H9 (cell line): Measurements from ENCODE around the gene USP47. TPM values are rescaled to one million over a fixed set of nuclear protein-coding genes. Genes with fewer than 3 reads are reported as not detected.

Source experiments
- DNase-seq: peaks from one replicate; pipeline ENCODE4 v3.0.0-alpha.2; 2017
- H2AFZ ChIP-seq: one replicate; pipeline ENCODE4 v1.6.1; 2013; ENCODE audit warnings: mild to moderate bottlenecking, low read length, control low read depth, moderate library complexity
- H2AK5ac ChIP-seq: 2 replicates; pipeline ENCODE4 v1.6.1; 2013; ENCODE audit warnings: low read length, control low read depth, mixed read lengths; ENCODE audit not compliant: insufficient read length
- H2BK120ac ChIP-seq: one replicate; pipeline ENCODE4 v1.6.1; 2013; ENCODE audit warnings: low read depth, mild to moderate bottlenecking, low read length, control low read depth, inconsistent platforms; ENCODE audit not compliant: poor library complexity, severe bottlenecking
- H2BK12ac ChIP-seq: 2 replicates; pipeline ENCODE4 v1.6.1; 2013; ENCODE audit warnings: low read length, control low read depth, mixed read lengths, low read depth; ENCODE audit not compliant: insufficient read length
- H2BK15ac ChIP-seq: 2 replicates; pipeline ENCODE4 v1.6.1; 2013; ENCODE audit warnings: low read depth, low read length, control low read depth
- H2BK20ac ChIP-seq: one replicate; pipeline ENCODE4 v1.6.1; 2013; ENCODE audit warnings: low read depth, mild to moderate bottlenecking, low read length, control low read depth, inconsistent platforms; ENCODE audit not compliant: poor library complexity, severe bottlenecking
- H2BK5ac ChIP-seq: 2 replicates; pipeline ENCODE4 v1.6.1; 2013; ENCODE audit warnings: low read length, control low read depth, mixed read lengths; ENCODE audit not compliant: insufficient read length
- H3K14ac ChIP-seq: 2 replicates; pipeline ENCODE4 v1.6.1; 2013; ENCODE audit warnings: low read length, control low read depth; ENCODE audit not compliant: insufficient read depth
- H3K18ac ChIP-seq: 2 replicates; pipeline ENCODE4 v1.6.1; 2013; ENCODE audit warnings: low read depth, mild to moderate bottlenecking, mixed read lengths, low read length, control low read depth; ENCODE audit not compliant: insufficient read length
- H3K23ac ChIP-seq: 2 replicates; pipeline ENCODE4 v1.6.1; 2013; ENCODE audit warnings: low read length, control low read depth, mixed read lengths, low read depth; ENCODE audit not compliant: insufficient read length
- H3K23me2 ChIP-seq: 2 replicates; pipeline ENCODE4 v1.6.1; 2013; ENCODE audit warnings: low read depth, mild to moderate bottlenecking, mixed read lengths, low read length, control low read depth; ENCODE audit not compliant: insufficient read length, poor library complexity, severe bottlenecking
- H3K27ac ChIP-seq: 2 replicates; pipeline ENCODE4 v1.5.1; 2013; ENCODE audit warnings: low read length, control low read depth, mixed read lengths, low read depth; ENCODE audit not compliant: insufficient read length
- H3K27me3 ChIP-seq: 2 replicates; pipeline ENCODE4 v1.6.1; 2013; ENCODE audit warnings: low read length, control low read depth, inconsistent platforms; ENCODE audit not compliant: insufficient read depth
- H3K4ac ChIP-seq: 2 replicates; pipeline ENCODE4 v1.6.1; 2013; ENCODE audit warnings: low read depth, mild to moderate bottlenecking, control low read depth, inconsistent platforms, low read length, moderate library complexity
- H3K4me1 ChIP-seq: 2 replicates; pipeline ENCODE4 v1.6.1; 2013; ENCODE audit warnings: low read length, control low read depth, inconsistent platforms; ENCODE audit not compliant: insufficient read depth
- H3K4me2 ChIP-seq: 2 replicates; pipeline ENCODE4 v1.6.1; 2013; ENCODE audit warnings: low read length, control low read depth, mixed read lengths; ENCODE audit not compliant: insufficient read length, insufficient read depth
- H3K56ac ChIP-seq: 2 replicates; pipeline ENCODE4 v1.6.1; 2013; ENCODE audit warnings: low read depth, mild to moderate bottlenecking, mixed read lengths, low read length, control low read depth; ENCODE audit not compliant: insufficient read length
- H3K79me1 ChIP-seq: 2 replicates; pipeline ENCODE4 v1.6.1; 2013; ENCODE audit warnings: low read depth, mild to moderate bottlenecking, moderate library complexity, low read length, control low read depth, inconsistent platforms; ENCODE audit not compliant: insufficient read depth, poor library complexity, severe bottlenecking
- H3K79me2 ChIP-seq: 2 replicates; pipeline ENCODE4 v1.6.1; 2013; ENCODE audit warnings: low read length, control low read depth, inconsistent platforms; ENCODE audit not compliant: insufficient read depth
- H3K9ac ChIP-seq: 2 replicates; pipeline ENCODE4 v1.6.1; 2013; ENCODE audit warnings: low read length, control low read depth, mixed read lengths; ENCODE audit not compliant: insufficient read length; ENCODE audit errors: extremely low read depth
- H3K9me3 ChIP-seq: one replicate; pipeline ENCODE4 v1.6.1; 2013; ENCODE audit warnings: low read depth, low read length, inconsistent platforms; ENCODE audit not compliant: control insufficient read depth
- H3T11ph ChIP-seq: one replicate; pipeline ENCODE4 v1.6.1; 2013; ENCODE audit warnings: mild to moderate bottlenecking, low read length, control low read depth, inconsistent platforms
- H4K20me1 ChIP-seq: one replicate; pipeline ENCODE4 v1.6.1; 2013; ENCODE audit not compliant: control insufficient read depth, insufficient read length, insufficient read depth
- H4K5ac ChIP-seq: 2 replicates; pipeline ENCODE4 v1.6.1; 2013; ENCODE audit warnings: low read depth, mild to moderate bottlenecking, mixed read lengths, low read length, control low read depth; ENCODE audit not compliant: insufficient read length
- H4K8ac ChIP-seq: replicated peaks from 2 replicates; pipeline ENCODE4 v1.6.1; 2013; ENCODE audit warnings: low read length, control low read depth, mixed read lengths, low read depth; ENCODE audit not compliant: insufficient read length
- H4K91ac ChIP-seq: 2 replicates; pipeline ENCODE4 v1.6.1; 2013; ENCODE audit warnings: low read depth, mild to moderate bottlenecking, moderate library complexity, mixed read lengths, low read length, control low read depth; ENCODE audit not compliant: insufficient read length
- H3K27ac Mint-ChIP-seq, 3 experiments: 2 replicates in 2 of 3; 3 replicates in 1 of 3; pipeline ENCODE4 v1.8.0; 2020 to 2021; ENCODE audit warnings: mixed read lengths in 3 of 3, mild to moderate bottlenecking in 1 of 3, moderate library complexity in 1 of 3
- H3K27me3 Mint-ChIP-seq: 2 replicates; pipeline ENCODE4 v1.8.0; 2021; ENCODE audit warnings: low read depth, mild to moderate bottlenecking, moderate library complexity, mixed read lengths
- H3K36me3 Mint-ChIP-seq, 3 experiments: 2 replicates in 2 of 3; 3 replicates in 1 of 3; pipeline ENCODE4 v1.8.0; 2020 to 2021; ENCODE audit warnings: low read depth in 3 of 3, mixed read lengths in 3 of 3; ENCODE audit not compliant: insufficient read depth in 1 of 3
- H3K4me1 Mint-ChIP-seq, 2 experiments: 2 replicates each; pipeline ENCODE4 v1.8.0; 2020; ENCODE audit warnings: mixed read lengths in 2 of 2
- H3K4me3 Mint-ChIP-seq, 2 experiments: 2 replicates in 1 of 2; 3 replicates in 1 of 2; pipeline ENCODE4 v1.8.0; 2020 to 2021; ENCODE audit warnings: mild to moderate bottlenecking in 2 of 2, mixed read lengths in 2 of 2, moderate library complexity in 1 of 2
- H3K9me3 Mint-ChIP-seq, 2 experiments: 2 replicates in 1 of 2; 3 replicates in 1 of 2; pipeline ENCODE4 v1.8.0; 2020; ENCODE audit warnings: mild to moderate bottlenecking in 2 of 2, mixed read lengths in 2 of 2, moderate library complexity in 1 of 2
- WGBS: extraction: QIAGEN DNeasy Blood & Tissue Kit; methylation state at CpG from one replicate; pipeline ENCODE4 v1.1.7; 2013; ENCODE audit warnings: missing lambda C conversion rate, low lambda C conversion rate, mixed read lengths; ENCODE audit not compliant: insufficient read length; ENCODE audit errors: extremely low coverage; 5-methylcytosine and 5-hydroxymethylcytosine counted together
- total RNA-seq: library from RNA; stranded (reverse); gene quantifications from 2 replicates; pipeline ENCODE4 v1.2.1, GENCODE V29; 2021
- TF ChIP-seq, protein P1 (sequence below): fragments of 200-600 bp; sonication (generic); conservative IDR thresholded peaks from 3 replicates; pipeline ENCODE4 v1.8.0; 2021; ENCODE audit warnings: antibody characterized with exemption, mild to moderate bottlenecking

USP47 gene
- total RNA-seq, 1 experiment from 2014 or later: 26.7 TPM

DNA sequence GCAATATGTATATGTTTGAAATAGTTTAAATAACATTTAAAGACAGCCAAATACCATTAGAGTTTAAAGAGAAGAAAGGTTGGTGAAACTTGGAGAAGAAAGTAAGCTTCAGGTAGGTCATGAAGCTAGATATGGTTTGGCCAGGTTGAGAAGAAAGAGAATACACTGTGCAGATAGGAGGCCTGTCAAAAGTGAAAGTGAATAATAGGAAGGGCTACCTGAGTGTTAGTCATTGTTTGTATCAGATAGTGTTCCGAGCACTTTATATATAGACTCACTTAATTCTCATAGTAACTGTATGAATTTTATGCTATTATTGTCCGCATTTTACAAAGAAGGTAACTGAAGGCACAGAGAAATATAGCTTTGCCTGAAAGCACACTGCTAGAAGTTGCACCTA, 56.9 kb downstream of the USP47 start:
- H3K36me3 Mint-ChIP-seq: peaks cover 0 to 4% (median 0%) of the 10 kb centered on the region in 3 experiments; a peak in 2 of 7 replicates

More for the DNA sequence above, 56.9 kb downstream of the USP47 start:
- Histone ChIP-seq H4K91ac (no peak overlapping the region), H2BK15ac (no peak overlapping the region), H3K4ac (no peak overlapping the region), H2BK120ac (no peak overlapping the region), H4K20me1 (no peaks in the 10 kb centered on the region), H3K23ac (no peak overlapping the region), H4K8ac (no peak overlapping the region), H3K79me2 (no peaks in the 10 kb centered on the region), H3T11ph (no peak overlapping the region), H2AFZ (no peak overlapping the region), H3K9ac (no peak overlapping the region), H3K56ac (no peak overlapping the region), H3K9me3 (no peaks in the 10 kb centered on the region), H3K18ac (no peak overlapping the region), H3K27me3 (no peaks in the 10 kb centered on the region), H3K14ac (no peak overlapping the region), H3K4me1 (no peaks in the 10 kb centered on the region; the same call in 1 of the 2 replicates), H3K4me2 (no peak overlapping the region), H4K5ac (no peak overlapping the region), H2BK12ac (no peak overlapping the region), H3K27ac (no peak overlapping the region), H2BK20ac (no peak overlapping the region), H3K23me2 (no peaks in the 10 kb centered on the region), H2BK5ac (no peak overlapping the region), H3K79me1 (no peaks in the 10 kb centered on the region), H2AK5ac (no peak overlapping the region)
- DNase-seq: no peak
- no CpG with 5 or more reads among the region's 2 CpGs for WGBS
- Mint-ChIP-seq H3K9me3 (no peaks in the 10 kb centered on the region), H3K4me3 (no peak overlapping the region), H3K27ac (peak overlapping the region in 1 of 3 experiments; percentile 9; a peak in 1 of 7 replicates), H3K27me3 (no peaks in the 10 kb centered on the region), H3K4me1 (peaks cover 2% of the 10 kb centered on the region in 2 experiments; a peak in 1 of 4 replicates)
- TF ChIP-seq, protein P1, sequence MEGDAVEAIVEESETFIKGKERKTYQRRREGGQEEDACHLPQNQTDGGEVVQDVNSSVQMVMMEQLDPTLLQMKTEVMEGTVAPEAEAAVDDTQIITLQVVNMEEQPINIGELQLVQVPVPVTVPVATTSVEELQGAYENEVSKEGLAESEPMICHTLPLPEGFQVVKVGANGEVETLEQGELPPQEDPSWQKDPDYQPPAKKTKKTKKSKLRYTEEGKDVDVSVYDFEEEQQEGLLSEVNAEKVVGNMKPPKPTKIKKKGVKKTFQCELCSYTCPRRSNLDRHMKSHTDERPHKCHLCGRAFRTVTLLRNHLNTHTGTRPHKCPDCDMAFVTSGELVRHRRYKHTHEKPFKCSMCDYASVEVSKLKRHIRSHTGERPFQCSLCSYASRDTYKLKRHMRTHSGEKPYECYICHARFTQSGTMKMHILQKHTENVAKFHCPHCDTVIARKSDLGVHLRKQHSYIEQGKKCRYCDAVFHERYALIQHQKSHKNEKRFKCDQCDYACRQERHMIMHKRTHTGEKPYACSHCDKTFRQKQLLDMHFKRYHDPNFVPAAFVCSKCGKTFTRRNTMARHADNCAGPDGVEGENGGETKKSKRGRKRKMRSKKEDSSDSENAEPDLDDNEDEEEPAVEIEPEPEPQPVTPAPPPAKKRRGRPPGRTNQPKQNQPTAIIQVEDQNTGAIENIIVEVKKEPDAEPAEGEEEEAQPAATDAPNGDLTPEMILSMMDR: no peak
